ENCODE results near the gene DLG5. TPM values are rescaled to one million over a fixed set of nuclear protein-coding genes. Genes with fewer than 3 reads are reported as not detected.

The DLG5 gene
- total and polyA plus RNA-seq, 4 donors: 1.2 to 7.1 (median 4.6) TPM

DNA sequence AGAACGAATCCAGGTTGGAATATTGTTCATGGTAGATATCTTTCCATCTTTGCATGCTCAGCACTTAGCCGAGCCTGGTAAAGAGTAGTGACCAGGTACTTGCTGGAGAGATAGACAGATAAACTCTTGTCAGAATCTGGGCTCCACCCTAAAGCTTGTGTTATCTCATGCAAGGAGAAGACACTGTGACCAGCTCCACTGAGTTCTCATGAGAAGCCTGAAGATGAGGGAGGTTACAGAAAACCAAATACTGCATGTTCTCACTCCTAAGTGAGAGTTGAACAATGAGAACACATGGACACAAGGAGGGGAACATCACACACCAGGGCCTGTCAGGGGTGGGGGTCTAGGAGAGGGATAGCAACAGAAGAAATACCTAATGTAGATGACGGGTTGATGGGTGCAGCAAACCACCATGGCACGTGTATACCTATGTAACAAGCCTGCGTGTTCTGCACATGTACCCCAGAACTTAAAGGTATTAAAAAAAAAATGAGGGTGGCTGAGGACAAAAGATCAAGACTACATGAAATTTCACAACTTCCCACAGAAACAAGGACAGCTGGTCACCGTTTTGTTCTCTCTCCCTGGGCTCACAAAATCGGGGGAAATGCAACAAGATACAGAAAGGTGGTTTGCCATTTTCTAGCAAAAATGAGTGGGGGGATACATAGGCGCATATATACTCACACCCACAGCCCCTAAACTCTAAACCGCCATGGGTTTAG, 17.4 kb downstream of the DLG5 start:
- peaks cover 3 to 27% (median 19%) of the 10 kb centered on the region in 4 donors for H3K4me1 ChIP-seq (ENCODE audit: control insufficient read depth in 4 of 4, insufficient read depth in 4 of 4, low read length in 3 of 4)
- no peak for DNase-seq (ENCODE audit: low spot score)
- H3K27me3 ChIP-seq (ENCODE audit: control insufficient read depth in 4 of 4, insufficient read depth in 4 of 4, low read length in 3 of 4): no peaks in the 10 kb centered on the region
- WGBS: 61% methylated on average over 9 of the region's 9 CpGs
- H3K9ac ChIP-seq (ENCODE audit: low read depth in 1 of 2, low read length in 2 of 2): peak overlapping the region in 1 of 2 donors; percentile 42
- no peaks in the 10 kb centered on the region for H3K36me3 ChIP-seq (ENCODE audit: control insufficient read depth in 4 of 4, insufficient read depth in 3 of 4, low read depth in 1 of 4, low read length in 3 of 4)
- TF ChIP-seq HNF4G (IDR thresholded peaks at IDR 0.05) (peak; percentile 4), GABPA (IDR thresholded peaks at IDR 0.05 in 1 of 2, conservative IDR thresholded peaks at IDR 0.05 in 1 of 2) (no peak)
- no peak overlapping the region for H3K4me3 ChIP-seq (ENCODE audit: low read depth in 1 of 3, low read length in 3 of 3)
- peak overlapping the region; percentile 37 to 47 for H3K27ac ChIP-seq (ENCODE audit: low read depth in 1 of 2, low read length in 2 of 2)
- no peaks in the 10 kb centered on the region for H3K9me3 ChIP-seq (ENCODE audit: control insufficient read depth in 4 of 4, low read length in 3 of 4)

- TF ChIP-seq CTCF (IDR thresholded peaks at IDR 0.05; ENCODE audit: low read depth, low read length, missing input control) (peak; percentile 11), RXRA (IDR thresholded peaks at IDR 0.05) (no peak), RAD21 (IDR thresholded peaks at IDR 0.05) (peak; percentile 51 to 63)
- peaks cover 3 to 27% (median 19%) of the 10 kb centered on the region in 4 donors for H3K4me1 ChIP-seq (ENCODE audit: control insufficient read depth in 4 of 4, insufficient read depth in 4 of 4, low read length in 3 of 4)
- H3K27me3 ChIP-seq (ENCODE audit: control insufficient read depth in 4 of 4, insufficient read depth in 4 of 4, low read length in 3 of 4): no peaks in the 10 kb centered on the region
- H3K27ac ChIP-seq (ENCODE audit: low read depth in 1 of 2, low read length in 2 of 2): no peak overlapping the region
- H3K36me3 ChIP-seq (ENCODE audit: control insufficient read depth in 4 of 4, insufficient read depth in 3 of 4, low read depth in 1 of 4, low read length in 3 of 4): no peaks in the 10 kb centered on the region
- H3K4me3 ChIP-seq (ENCODE audit: low read depth in 1 of 3, low read length in 3 of 3): no peak overlapping the region
- DNase-seq (ENCODE audit: low spot score): no peak
- no peaks in the 10 kb centered on the region for H3K9me3 ChIP-seq (ENCODE audit: control insufficient read depth in 4 of 4, low read length in 3 of 4)
- no peak overlapping the region for H3K9ac ChIP-seq (ENCODE audit: low read depth in 1 of 2, low read length in 2 of 2)
- WGBS: 94% methylated on average over 9 of the region's 9 CpGs
Measured at GRCh38 chr10:77907900-77908717, 18.4 kb downstream of the DLG5 start.

- Histone ChIP-seq H3K9ac (ENCODE audit: low read depth in 1 of 2, low read length in 2 of 2) (no peak overlapping the region), H3K4me3 (ENCODE audit: low read depth in 1 of 3, low read length in 3 of 3) (no peak overlapping the region), H3K4me1 (ENCODE audit: control insufficient read depth in 4 of 4, insufficient read depth in 4 of 4, low read length in 3 of 4) (peaks cover 3 to 27% (median 19%) of the 10 kb centered on the region in 4 donors), H3K27me3 (ENCODE audit: control insufficient read depth in 4 of 4, insufficient read depth in 4 of 4, low read length in 3 of 4) (no peaks in the 10 kb centered on the region), H3K9me3 (ENCODE audit: control insufficient read depth in 4 of 4, low read length in 3 of 4) (no peaks in the 10 kb centered on the region), H3K27ac (ENCODE audit: low read depth in 1 of 2, low read length in 2 of 2) (no peak overlapping the region), H3K36me3 (ENCODE audit: control insufficient read depth in 4 of 4, insufficient read depth in 3 of 4, low read depth in 1 of 4, low read length in 3 of 4) (no peaks in the 10 kb centered on the region)
- 95% methylated on average over 3 of the region's 3 CpGs for WGBS
- DNase-seq (ENCODE audit: low spot score): no peak
- TF ChIP-seq ZBTB33 (IDR thresholded peaks at IDR 0.05): no peak
- TF ChIP-seq, protein P1, sequence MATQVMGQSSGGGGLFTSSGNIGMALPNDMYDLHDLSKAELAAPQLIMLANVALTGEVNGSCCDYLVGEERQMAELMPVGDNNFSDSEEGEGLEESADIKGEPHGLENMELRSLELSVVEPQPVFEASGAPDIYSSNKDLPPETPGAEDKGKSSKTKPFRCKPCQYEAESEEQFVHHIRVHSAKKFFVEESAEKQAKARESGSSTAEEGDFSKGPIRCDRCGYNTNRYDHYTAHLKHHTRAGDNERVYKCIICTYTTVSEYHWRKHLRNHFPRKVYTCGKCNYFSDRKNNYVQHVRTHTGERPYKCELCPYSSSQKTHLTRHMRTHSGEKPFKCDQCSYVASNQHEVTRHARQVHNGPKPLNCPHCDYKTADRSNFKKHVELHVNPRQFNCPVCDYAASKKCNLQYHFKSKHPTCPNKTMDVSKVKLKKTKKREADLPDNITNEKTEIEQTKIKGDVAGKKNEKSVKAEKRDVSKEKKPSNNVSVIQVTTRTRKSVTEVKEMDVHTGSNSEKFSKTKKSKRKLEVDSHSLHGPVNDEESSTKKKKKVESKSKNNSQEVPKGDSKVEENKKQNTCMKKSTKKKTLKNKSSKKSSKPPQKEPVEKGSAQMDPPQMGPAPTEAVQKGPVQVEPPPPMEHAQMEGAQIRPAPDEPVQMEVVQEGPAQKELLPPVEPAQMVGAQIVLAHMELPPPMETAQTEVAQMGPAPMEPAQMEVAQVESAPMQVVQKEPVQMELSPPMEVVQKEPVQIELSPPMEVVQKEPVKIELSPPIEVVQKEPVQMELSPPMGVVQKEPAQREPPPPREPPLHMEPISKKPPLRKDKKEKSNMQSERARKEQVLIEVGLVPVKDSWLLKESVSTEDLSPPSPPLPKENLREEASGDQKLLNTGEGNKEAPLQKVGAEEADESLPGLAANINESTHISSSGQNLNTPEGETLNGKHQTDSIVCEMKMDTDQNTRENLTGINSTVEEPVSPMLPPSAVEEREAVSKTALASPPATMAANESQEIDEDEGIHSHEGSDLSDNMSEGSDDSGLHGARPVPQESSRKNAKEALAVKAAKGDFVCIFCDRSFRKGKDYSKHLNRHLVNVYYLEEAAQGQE (IDR thresholded peaks at IDR 0.05): no peak
- no peak for TF ChIP-seq NR2F2 (IDR thresholded peaks at IDR 0.05)
- TF ChIP-seq CTCF (IDR thresholded peaks at IDR 0.05; ENCODE audit: low read depth, low read length, missing input control): no peak
- TF ChIP-seq MAX (IDR thresholded peaks at IDR 0.05): no peak
- TF ChIP-seq, protein P2, sequence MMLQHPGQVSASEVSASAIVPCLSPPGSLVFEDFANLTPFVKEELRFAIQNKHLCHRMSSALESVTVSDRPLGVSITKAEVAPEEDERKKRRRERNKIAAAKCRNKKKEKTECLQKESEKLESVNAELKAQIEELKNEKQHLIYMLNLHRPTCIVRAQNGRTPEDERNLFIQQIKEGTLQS (IDR thresholded peaks at IDR 0.05): no peak
- TF ChIP-seq SP1 (IDR thresholded peaks at IDR 0.05): no peak
- TF ChIP-seq FOXA1 (IDR thresholded peaks at IDR 0.05): no peak
- TF ChIP-seq RAD21 (IDR thresholded peaks at IDR 0.05): no peak
- no peak for TF ChIP-seq RXRA (IDR thresholded peaks at IDR 0.05)
- TF ChIP-seq HNF4G (IDR thresholded peaks at IDR 0.05): no peak
- TF ChIP-seq FOXA2 (IDR thresholded peaks at IDR 0.05): no peak
- TF ChIP-seq EGR1 (IDR thresholded peaks at IDR 0.05; ENCODE audit: low read depth in 2 of 2): no peak
- no peak for TF ChIP-seq GABPA (IDR thresholded peaks at IDR 0.05 in 1 of 2, conservative IDR thresholded peaks at IDR 0.05 in 1 of 2)
Measured at GRCh38 chr10:77907462-77907861, 19.1 kb downstream of the DLG5 start.
